HG03139 (cell line): ENCODE measurements around the gene TRAPPC5.
"Not testable (repeated sequence)": the region's sequence is repeated elsewhere in the genome, so short reads cannot be mapped to it uniquely, and the experiment has no call there.

ENCODE experiments used
- ATAC-seq: cut with Tn5 transposase; IDR thresholded peaks from one replicate; pipeline ENCODE4 v1.9.1; 2021; ENCODE audit not compliant: unreplicated experiment

The TRAPPC5 gene

GRCh38 chr19:7680606-7681339, at the start of gene TRAPPC5:
TSS of gene TRAPPC5 (plus strand) at chr19:7680833. CDS start at chr19:7682254, 1,421 bp downstream.
- ATAC-seq: peak; percentile 47

- no peak for ATAC-seq
These were observed 49.1 kb upstream of the TRAPPC5 start for GRCh38 chr19:7631577-7631976.

- ATAC-seq: no peak
These were observed 48.1 kb upstream of the TRAPPC5 start for GRCh38 chr19:7632340-7633203.

- no peak for ATAC-seq
These were observed 46.9 kb upstream of the TRAPPC5 start, which contains the start of gene PCP2 for GRCh38 chr19:7633698-7634097. TSS of gene PCP2 (minus strand) at chr19:7633719. CDS start at chr19:7633457, 262 bp downstream.

- ATAC-seq: no peak
These were observed 45.0 kb upstream of the TRAPPC5 start for GRCh38 chr19:7635670-7636069.

GRCh38 chr19:7636317-7636690, 44.3 kb upstream of the TRAPPC5 start:
- no peak for ATAC-seq

- ATAC-seq: peak; percentile 57
These were observed 43.8 kb upstream of the TRAPPC5 start, which contains the start of gene STXBP2 for GRCh38 chr19:7636691-7637373. TSS of gene STXBP2 (plus strand) at chr19:7637110. CDS start at chr19:7637150, 40 bp downstream.

- ATAC-seq: peak; percentile 11
These were observed 43.0 kb upstream of the TRAPPC5 start for GRCh38 chr19:7637374-7638256.

GRCh38 chr19:7638802-7639465, 41.7 kb upstream of the TRAPPC5 start:
- ATAC-seq: no peak

GRCh38 chr19:7639863-7640348, 40.7 kb upstream of the TRAPPC5 start:
- ATAC-seq: no peak

GRCh38 chr19:7640803-7641202, 39.8 kb upstream of the TRAPPC5 start:
- ATAC-seq: no peak

GRCh38 chr19:7641290-7642276, 39.0 kb upstream of the TRAPPC5 start:
- ATAC-seq: no peak

GRCh38 chr19:7642295-7643030, 38.2 kb upstream of the TRAPPC5 start:
- ATAC-seq: no peak

GRCh38 chr19:7643031-7643415, 37.6 kb upstream of the TRAPPC5 start:
- no peak for ATAC-seq

GRCh38 chr19:7643629-7644549, 36.7 kb upstream of the TRAPPC5 start:
- not testable (repeated sequence) for ATAC-seq

GRCh38 chr19:7644550-7644877, 36.1 kb upstream of the TRAPPC5 start:
- ATAC-seq: no peak

- no peak for ATAC-seq
These were observed 35.5 kb upstream of the TRAPPC5 start for GRCh38 chr19:7645163-7645562.
